NB4 (cell line): ENCODE data around the gene SCAF1.

Experiments
- CTCF ChIP-seq: IDR thresholded peaks from one replicate; pipeline ENCODE4 v1.5.1; 2012; ENCODE audit warnings: low read depth, low read length
- MAX ChIP-seq: IDR thresholded peaks from 2 replicates; pipeline ENCODE4 v1.6.1; 2011; ENCODE audit warnings: low read depth, low read length
- POLR2A ChIP-seq: IDR thresholded peaks from 2 replicates; pipeline ENCODE4 v1.6.1; 2011; ENCODE audit warnings: mild to moderate bottlenecking; ENCODE audit not compliant: insufficient read length; ENCODE audit errors: extremely low read depth

- TF ChIP-seq POLR2A (no peak), CTCF (no peak), MAX (no peak)
Measured at GRCh38 chr19:49662011-49662410, 20.0 kb downstream of the SCAF1 start.
